CD4-positive, alpha-beta memory T cell (primary cell): Measurements from ENCODE around the gene TMEM88. TPM values are rescaled to one million over a fixed set of nuclear protein-coding genes. Genes with fewer than 3 reads are reported as not detected.

Experiments used
- CTCF ChIA-PET: fragments of 350-600 bp; sonication (Branson Sonifier 250); formaldehyde crosslinking; loops from one replicate; lab custom pipeline; 2021; ENCODE audit warnings: inconsistent platforms; ENCODE audit not compliant: partially characterized antibody; lab: Charles Lee
- POLR2A ChIA-PET: fragments of 350-600 bp; sonication (Branson Sonifier 250); formaldehyde crosslinking; loops from one replicate; lab custom pipeline; 2021; ENCODE audit not compliant: partially characterized antibody; lab: Charles Lee
- DNase-seq, 5 donors: peaks; one replicate each; pipeline versions ENCODE4 v3.0.0 to v3.0.0-alpha.2; 2020 to 2022; ENCODE audit warnings: mixed read lengths in 1 of 5
- H3K27ac ChIP-seq: one replicate; pipeline ENCODE4 v1.7.0; 2013; ENCODE audit warnings: low read depth, low read length
- H3K27me3 ChIP-seq: 2 replicates; pipeline ENCODE4 v1.7.0; 2013; ENCODE audit warnings: mild to moderate bottlenecking, low read length, moderate library complexity; ENCODE audit not compliant: insufficient read depth
- H3K36me3 ChIP-seq: 2 replicates; pipeline ENCODE4 v1.7.0; 2013; ENCODE audit warnings: mild to moderate bottlenecking, low read length, moderate library complexity; ENCODE audit not compliant: insufficient read depth
- H3K4me1 ChIP-seq: 2 replicates; pipeline ENCODE4 v1.7.0; 2013; ENCODE audit warnings: mild to moderate bottlenecking, low read length, moderate library complexity; ENCODE audit not compliant: insufficient read depth
- H3K4me3 ChIP-seq, 2 donors: one replicate each; pipeline ENCODE4 v1.7.0; 2013; ENCODE audit warnings: low read length in 2 of 2, mild to moderate bottlenecking in 1 of 2
- H3K9me3 ChIP-seq, 2 donors: one replicate each; pipeline ENCODE4 v1.7.0; 2013; ENCODE audit warnings: low read length in 2 of 2, control low read depth in 1 of 2; ENCODE audit not compliant: control insufficient read depth in 1 of 2
- H3K27ac Mint-ChIP-seq, 7 donors: one replicate each; pipeline ENCODE4 v1.8.0; 2020 to 2021; ENCODE audit warnings: mixed read lengths in 7 of 7, mild to moderate bottlenecking in 6 of 7, inconsistent platforms in 3 of 7, moderate library complexity in 3 of 7
- H3K27me3 Mint-ChIP-seq, 2 donors: one replicate each; pipeline ENCODE4 v1.8.0; 2020 to 2021; ENCODE audit warnings: mixed read lengths in 2 of 2
- H3K36me3 Mint-ChIP-seq, 2 donors: one replicate each; pipeline ENCODE4 v1.8.0; 2020 to 2021; ENCODE audit warnings: mixed read lengths in 2 of 2, inconsistent platforms in 1 of 2, mild to moderate bottlenecking in 1 of 2
- H3K4me1 Mint-ChIP-seq, 4 donors: one replicate each; pipeline ENCODE4 v1.8.0; 2020 to 2021; ENCODE audit warnings: mixed read lengths in 4 of 4, mild to moderate bottlenecking in 1 of 4
- H3K4me3 Mint-ChIP-seq, 8 donors: one replicate each; pipeline ENCODE4 v1.8.0; 2020 to 2021; ENCODE audit warnings: mixed read lengths in 8 of 8, mild to moderate bottlenecking in 7 of 8, moderate library complexity in 6 of 8, inconsistent platforms in 3 of 8
- H3K9me3 Mint-ChIP-seq, 8 donors: one replicate each; pipeline ENCODE4 v1.8.0; 2020 to 2021; ENCODE audit warnings: mixed read lengths in 8 of 8, mild to moderate bottlenecking in 5 of 8, inconsistent platforms in 3 of 8, moderate library complexity in 1 of 8
- intact Hi-C: fragments of 100-400 bp; cut with micrococcal nuclease; formaldehyde crosslinking; loops from one replicate; pipeline ENCODE4 v1.15.1; 2023
- polyA plus RNA-seq, 2 donors: library from polyadenylated mRNA; unstranded; fragments of 300-500 nt; fragmentation: Illumina TruSeq; gene quantifications; one replicate each; pipeline ENCODE4 v1.2.3, GENCODE V29; 2021
- total RNA-seq, 2 experiments: library from RNA; stranded (reverse); gene quantifications; one replicate each; pipeline ENCODE4 v1.2.3, GENCODE V29; 2021

Gene TMEM88
- total and polyA plus RNA-seq, 4 experiments from 2014 or later: 6.2 to 7.9 TPM; not detected in 2

DNA sequence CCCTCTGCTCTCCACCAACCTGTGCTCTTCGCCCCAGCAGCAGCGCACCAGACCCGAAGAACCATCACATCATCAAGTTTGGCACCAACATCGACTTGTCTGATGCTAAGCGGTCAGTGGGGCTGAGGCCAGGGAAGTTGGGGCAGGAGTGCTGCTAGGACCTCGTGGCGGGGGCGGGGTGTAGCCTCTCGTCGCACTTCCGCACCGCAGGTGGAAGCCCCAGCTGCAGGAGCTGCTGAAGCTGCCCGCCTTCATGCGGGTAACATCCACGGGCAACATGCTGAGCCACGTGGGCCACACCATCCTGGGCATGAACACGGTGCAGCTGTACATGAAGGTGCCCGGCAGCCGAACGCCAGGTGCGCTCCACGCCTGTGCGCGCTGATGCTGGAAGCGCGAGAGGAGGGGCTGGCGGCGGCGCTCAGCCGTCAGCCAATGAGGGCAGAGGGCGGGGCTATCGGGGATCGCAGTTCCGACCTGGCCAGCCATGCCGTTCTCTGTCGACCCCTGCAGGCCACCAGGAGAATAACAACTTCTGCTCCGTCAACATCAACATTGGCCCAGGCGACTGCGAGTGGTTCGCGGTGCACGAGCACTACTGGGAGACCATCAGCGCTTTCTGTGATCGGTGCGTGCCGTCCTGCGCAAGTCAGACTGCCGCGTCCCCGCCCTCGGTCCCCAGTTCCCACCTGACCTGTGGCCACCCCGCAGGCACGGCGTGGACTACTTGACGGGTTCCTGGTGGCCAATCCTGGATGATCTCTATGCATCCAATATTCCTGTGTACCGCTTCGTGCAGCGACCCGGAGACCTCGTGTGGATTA, 3.2 kb upstream of the TMEM88 start:
- H3K27ac ChIP-seq: peak overlapping the region; percentile 61
- intact Hi-C loops: loop anchor here (1.0 kb wide), 4 partner anchors 8 to 108 kb away; no protein-coding TSS in a partner anchor
- Mint-ChIP-seq H3K4me1 (peaks cover 15 to 21% (median 18%) of the 10 kb centered on the region in 4 donors), H3K4me3 (peak overlapping the region; percentile 71 to 87 (median 78)), H3K36me3 (peaks cover 3 to 37% of the 10 kb centered on the region in 2 donors), H3K9me3 (no peaks in the 10 kb centered on the region), H3K27ac (peak overlapping the region; percentile 88 to 94 (median 93)), H3K27me3 (no peaks in the 10 kb centered on the region)
- H3K27me3 ChIP-seq: no peaks in the 10 kb centered on the region
- POLR2A ChIA-PET: interaction anchor here (0.5 to 13.6 kb wide), 9 partner anchors 10 to 839 kb away, joined by 3 to 238 read pairs (median 4); partner anchors contain the start of genes KDM6B, RNASEK, TP53 and WRAP53
- CTCF ChIA-PET: interaction anchor here (0.7 to 6.1 kb wide), 10 partner anchors 11 to 138 kb away, joined by 3 to 65 read pairs (median 4); partner anchors contain the start of gene KDM6B
- peak; percentile 93 to 95 (median 95) for DNase-seq
- H3K9me3 ChIP-seq: no peaks in the 10 kb centered on the region
- H3K36me3 ChIP-seq: peaks cover 19% of the 10 kb centered on the region
- peak overlapping the region in 1 of 2 donors; percentile 30 for H3K4me3 ChIP-seq
- peaks cover 30% of the 10 kb centered on the region for H3K4me1 ChIP-seq

DNA sequence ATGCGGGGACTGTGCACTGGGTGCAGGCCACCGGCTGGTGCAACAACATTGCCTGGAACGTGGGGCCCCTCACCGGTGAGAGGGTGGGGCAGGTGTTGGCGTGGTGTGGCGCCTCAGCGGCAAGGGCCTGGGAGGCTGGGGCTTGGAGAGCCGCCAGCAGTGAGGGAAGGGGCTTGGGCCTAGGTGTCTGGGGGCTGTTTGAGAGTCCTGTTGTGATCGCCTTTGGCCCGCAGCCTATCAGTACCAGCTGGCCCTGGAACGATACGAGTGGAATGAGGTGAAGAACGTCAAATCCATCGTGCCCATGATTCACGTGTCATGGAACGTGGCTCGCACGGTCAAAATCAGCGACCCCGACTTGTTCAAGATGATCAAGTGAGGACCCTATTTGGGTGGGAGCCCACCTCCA, 2.6 kb upstream of the TMEM88 start:
- Histone ChIP-seq H3K27me3 (no peaks in the 10 kb centered on the region), H3K4me3 (peak overlapping the region in 1 of 2 donors; percentile 30), H3K27ac (no peak overlapping the region), H3K9me3 (no peaks in the 10 kb centered on the region), H3K4me1 (peaks cover 31% of the 10 kb centered on the region), H3K36me3 (peaks cover 19% of the 10 kb centered on the region)
- Mint-ChIP-seq H3K4me3 (peak overlapping the region in 1 of 8 donors; percentile 87), H3K27me3 (no peaks in the 10 kb centered on the region), H3K9me3 (no peaks in the 10 kb centered on the region), H3K36me3 (peaks cover 3 to 32% of the 10 kb centered on the region in 2 donors), H3K27ac (peak overlapping the region; percentile 52 to 94 (median 93)), H3K4me1 (peaks cover 15 to 21% (median 18%) of the 10 kb centered on the region in 4 donors)
- ChIA-PET POLR2A (interaction anchor here (1.0 to 13.6 kb wide), 4 partner anchors 10 to 165 kb away, joined by 4 to 238 read pairs (median 14); partner anchors contain the start of genes KDM6B, TP53 and WRAP53), CTCF (interaction anchor here (1.1 to 6.1 kb wide), 2 partner anchors 17 to 27 kb away, joined by 3 to 65 read pairs; partner anchors contain the start of gene KDM6B)
- intact Hi-C loops: no loop called here
- DNase-seq: no peak

DNA sequence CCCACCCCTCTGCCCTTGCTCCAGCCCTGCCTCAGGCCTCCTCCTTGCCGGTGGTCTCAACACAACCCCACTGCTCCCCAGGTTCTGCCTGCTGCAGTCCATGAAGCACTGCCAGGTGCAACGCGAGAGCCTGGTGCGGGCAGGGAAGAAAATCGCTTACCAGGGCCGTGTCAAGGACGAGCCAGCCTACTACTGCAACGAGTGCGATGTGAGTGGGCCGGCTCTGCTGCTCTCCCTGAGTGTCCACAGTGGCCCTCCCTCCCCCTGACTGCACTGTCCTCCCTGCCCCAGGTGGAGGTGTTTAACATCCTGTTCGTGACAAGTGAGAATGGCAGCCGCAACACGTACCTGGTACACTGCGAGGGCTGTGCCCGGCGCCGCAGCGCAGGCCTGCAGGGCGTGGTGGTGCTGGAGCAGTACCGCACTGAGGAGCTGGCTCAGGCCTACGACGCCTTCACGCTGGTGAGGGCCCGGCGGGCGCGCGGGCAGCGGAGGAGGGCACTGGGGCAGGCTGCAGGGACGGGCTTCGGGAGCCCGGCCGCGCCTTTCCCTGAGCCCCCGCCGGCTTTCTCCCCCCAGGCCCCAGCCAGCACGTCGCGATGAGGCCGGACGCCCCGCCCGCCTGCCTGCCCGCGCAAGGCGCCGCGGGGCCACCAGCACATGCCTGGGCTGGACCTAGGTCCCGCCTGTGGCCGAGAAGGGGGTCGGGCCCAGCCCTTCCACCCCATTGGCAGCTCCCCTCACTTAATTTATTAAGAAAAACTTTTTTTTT, 1.8 kb upstream of the TMEM88 start:
- Histone ChIP-seq H3K4me1 (peaks cover 33% of the 10 kb centered on the region), H3K9me3 (no peaks in the 10 kb centered on the region), H3K36me3 (peaks cover 18% of the 10 kb centered on the region), H3K27ac (no peak overlapping the region), H3K27me3 (no peaks in the 10 kb centered on the region), H3K4me3 (no peak overlapping the region)
- ChIA-PET CTCF (interaction anchor here (6.1 kb wide), 1 partner anchor 18 kb away, joined by 65 read pairs; the partner anchor contains the start of gene KDM6B), POLR2A (interaction anchor here (0.6 to 13.6 kb wide), 4 partner anchors 8 to 417 kb away, joined by 3 to 238 read pairs (median 4); partner anchors contain the start of gene KDM6B)
- H3K27me3 Mint-ChIP-seq: no peaks in the 10 kb centered on the region
- H3K9me3 Mint-ChIP-seq: no peaks in the 10 kb centered on the region
- peak in 1 of 5 donors; percentile 45 for DNase-seq
- peaks cover 3 to 30% of the 10 kb centered on the region in 2 donors for H3K36me3 Mint-ChIP-seq
- H3K4me3 Mint-ChIP-seq: no peak overlapping the region
- H3K4me1 Mint-ChIP-seq: peaks cover 15 to 21% (median 18%) of the 10 kb centered on the region in 4 donors
- peak overlapping the region in 3 of 7 donors; percentile 41 to 94 (median 72) for H3K27ac Mint-ChIP-seq
- intact Hi-C loops: no loop called here

DNA sequence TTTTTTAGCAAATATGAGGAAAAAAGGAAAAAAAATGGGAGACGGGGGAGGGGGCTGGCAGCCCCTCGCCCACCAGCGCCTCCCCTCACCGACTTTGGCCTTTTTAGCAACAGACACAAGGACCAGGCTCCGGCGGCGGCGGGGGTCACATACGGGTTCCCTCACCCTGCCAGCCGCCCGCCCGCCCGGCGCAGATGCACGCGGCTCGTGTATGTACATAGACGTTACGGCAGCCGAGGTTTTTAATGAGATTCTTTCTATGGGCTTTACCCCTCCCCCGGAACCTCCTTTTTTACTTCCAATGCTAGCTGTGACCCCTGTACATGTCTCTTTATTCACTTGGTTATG, 1.2 kb upstream of the TMEM88 start:
- Mint-ChIP-seq H3K9me3 (no peaks in the 10 kb centered on the region), H3K4me1 (peaks cover 15 to 21% (median 19%) of the 10 kb centered on the region in 4 donors), H3K36me3 (peaks cover 0 to 27% of the 10 kb centered on the region in 2 donors), H3K27me3 (no peaks in the 10 kb centered on the region), H3K4me3 (peak overlapping the region in 1 of 8 donors; percentile 27), H3K27ac (peak overlapping the region in 2 of 7 donors; percentile 77 to 80)
- peak in 1 of 5 donors; percentile 46 for DNase-seq
- H3K4me3 ChIP-seq: no peak overlapping the region
- intact Hi-C loops: no loop called here
- no peak overlapping the region for H3K27ac ChIP-seq
- no peaks in the 10 kb centered on the region for H3K27me3 ChIP-seq
- peaks cover 16% of the 10 kb centered on the region for H3K36me3 ChIP-seq
- ChIA-PET POLR2A (interaction anchor here (0.6 to 13.6 kb wide), 4 partner anchors 9 to 418 kb away, joined by 3 to 238 read pairs (median 4); partner anchors contain the start of gene KDM6B), CTCF (no interaction called here)
- H3K9me3 ChIP-seq: no peaks in the 10 kb centered on the region
- H3K4me1 ChIP-seq: peaks cover 39% of the 10 kb centered on the region

DNA sequence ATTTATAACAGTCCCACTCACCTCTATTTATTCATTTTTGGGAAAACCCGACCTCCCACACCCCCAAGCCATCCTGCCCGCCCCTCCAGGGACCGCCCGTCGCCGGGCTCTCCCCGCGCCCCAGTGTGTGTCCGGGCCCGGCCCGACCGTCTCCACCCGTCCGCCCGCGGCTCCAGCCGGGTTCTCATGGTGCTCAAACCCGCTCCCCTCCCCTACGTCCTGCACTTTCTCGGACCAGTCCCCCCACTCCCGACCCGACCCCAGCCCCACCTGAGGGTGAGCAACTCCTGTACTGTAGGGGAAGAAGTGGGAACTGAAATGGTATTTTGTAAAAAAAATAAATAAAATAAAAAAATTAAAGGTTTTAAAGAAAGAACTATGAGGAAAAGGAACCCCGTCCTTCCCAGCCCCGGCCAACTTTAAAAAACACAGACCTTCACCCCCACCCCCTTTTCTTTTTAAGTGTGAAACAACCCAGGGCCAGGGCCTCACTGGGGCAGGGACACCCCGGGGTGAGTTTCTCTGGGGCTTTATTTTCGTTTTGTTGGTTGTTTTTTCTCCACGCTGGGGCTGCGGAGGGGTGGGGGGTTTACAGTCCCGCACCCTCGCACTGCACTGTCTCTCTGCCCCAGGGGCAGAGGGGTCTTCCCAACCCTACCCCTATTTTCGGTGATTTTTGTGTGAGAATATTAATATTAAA, 638 bp upstream of the TMEM88 start:
- Mint-ChIP-seq H3K4me3 (no peak overlapping the region), H3K27ac (peak overlapping the region in 2 of 7 donors; percentile 77 to 80), H3K9me3 (no peaks in the 10 kb centered on the region), H3K27me3 (no peaks in the 10 kb centered on the region), H3K36me3 (peaks cover 0 to 27% of the 10 kb centered on the region in 2 donors), H3K4me1 (peaks cover 15 to 23% (median 20%) of the 10 kb centered on the region in 4 donors)
- Histone ChIP-seq H3K4me3 (no peak overlapping the region), H3K36me3 (peaks cover 16% of the 10 kb centered on the region), H3K4me1 (peaks cover 44% of the 10 kb centered on the region), H3K27me3 (no peaks in the 10 kb centered on the region), H3K27ac (no peak overlapping the region), H3K9me3 (no peaks in the 10 kb centered on the region)
- POLR2A ChIA-PET: interaction anchor here (1.6 to 13.6 kb wide), 2 partner anchors 9 to 20 kb away, joined by 6 to 238 read pairs; partner anchors contain the start of gene KDM6B
- CTCF ChIA-PET: no interaction called here
- peak in 1 of 5 donors; percentile 42 for DNase-seq
- intact Hi-C loops: no loop called here

DNA sequence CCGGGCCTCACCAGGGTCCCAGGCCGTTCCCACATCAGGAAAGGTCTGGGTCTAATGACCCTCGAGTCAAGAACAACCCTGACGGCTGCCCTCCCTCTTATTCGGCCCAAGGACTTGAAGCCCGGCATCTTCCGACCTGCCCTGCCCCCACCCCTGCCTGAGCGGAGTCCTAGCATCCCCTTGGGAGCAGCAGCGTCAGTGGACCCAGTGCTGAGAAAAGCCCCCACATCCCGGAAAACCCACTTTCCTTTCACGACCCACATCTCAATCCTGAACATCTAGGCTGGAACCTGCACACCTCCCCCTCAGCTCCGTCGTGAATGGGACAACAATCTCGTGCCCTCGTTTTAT, 769 bp downstream of the TMEM88 start:
- Mint-ChIP-seq H3K27me3 (no peaks in the 10 kb centered on the region), H3K9me3 (no peaks in the 10 kb centered on the region), H3K36me3 (peaks cover 5 to 20% of the 10 kb centered on the region in 2 donors), H3K27ac (no peak overlapping the region), H3K4me3 (no peak overlapping the region), H3K4me1 (peaks cover 15 to 23% (median 21%) of the 10 kb centered on the region in 4 donors)
- Histone ChIP-seq H3K4me1 (peaks cover 45% of the 10 kb centered on the region), H3K27me3 (no peaks in the 10 kb centered on the region), H3K4me3 (no peak overlapping the region), H3K9me3 (no peaks in the 10 kb centered on the region), H3K27ac (no peak overlapping the region), H3K36me3 (peaks cover 10% of the 10 kb centered on the region)
- intact Hi-C loops: loop anchor here (5.0 kb wide), 1 partner anchor 283 kb away; no protein-coding TSS in a partner anchor
- no peak for DNase-seq
- POLR2A ChIA-PET: interaction anchor here (1.4 to 5.1 kb wide), 8 partner anchors 10 to 169 kb away, joined by 3 to 73 read pairs (median 27); partner anchors contain the start of genes KCNAB3, KDM6B, RNF227 and TP53
- CTCF ChIA-PET: interaction anchor here (0.7 to 2.6 kb wide), 4 partner anchors 18 to 342 kb away, joined by 3 to 16 read pairs (median 5); no protein-coding TSS in a partner anchor
